Activated CD4-positive, alpha-beta T cell treated with anti-CD3 and anti-CD28 coated beads for 24 hours (primary cell): ENCODE measurements around the gene CHST4.
"Not testable (repeated sequence)": the region's sequence is repeated elsewhere in the genome, so short reads cannot be mapped to it uniquely, and the experiment has no call there.

Experiments
- DNase-seq, 2 donors: peaks; one replicate each; pipeline ENCODE4 v3.0.0-alpha.2; 2020; ENCODE audit warnings: low read depth in 2 of 2

The CHST4 gene

DNA sequence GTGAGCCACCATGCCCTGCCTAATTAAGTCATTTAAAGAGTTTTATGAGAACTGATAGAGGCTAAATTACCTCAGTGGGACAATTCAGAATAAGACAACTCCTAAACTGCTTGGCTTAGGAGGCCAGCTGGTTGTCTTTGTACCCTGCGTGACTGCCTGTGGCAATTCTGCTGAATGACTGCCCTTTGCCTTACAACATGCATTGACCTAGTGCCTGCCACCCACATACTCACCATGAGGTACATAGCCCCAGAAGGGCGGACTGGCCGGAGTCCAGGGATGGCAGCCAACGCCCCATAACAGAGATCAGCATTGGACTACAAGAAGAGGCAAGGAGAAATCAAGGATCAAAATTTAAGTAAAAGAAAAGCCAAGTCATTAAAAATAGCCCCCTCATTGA lies 43.4 kb downstream of the CHST4 start:
- no peak for DNase-seq

DNA sequence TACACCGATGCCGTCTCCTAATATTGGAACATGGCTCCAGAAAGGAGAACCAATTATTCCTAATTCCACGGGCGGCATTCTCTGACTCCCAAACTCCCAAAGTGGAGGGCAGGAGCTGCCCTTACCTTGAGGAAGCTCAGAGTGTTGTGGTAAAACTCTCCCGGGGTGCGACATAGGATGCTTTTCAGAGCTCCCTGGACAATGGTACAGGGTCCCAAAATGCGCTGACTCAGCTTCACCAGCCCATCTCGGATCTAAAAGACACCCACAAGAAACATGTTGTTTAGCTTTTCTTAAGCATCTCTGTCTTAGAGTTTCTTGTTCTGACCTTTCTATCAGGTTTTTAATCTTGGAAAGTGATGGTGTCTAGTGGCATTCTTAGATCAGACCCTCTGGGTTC lies 43.9 kb downstream of the CHST4 start:
- no peak for DNase-seq

DNA sequence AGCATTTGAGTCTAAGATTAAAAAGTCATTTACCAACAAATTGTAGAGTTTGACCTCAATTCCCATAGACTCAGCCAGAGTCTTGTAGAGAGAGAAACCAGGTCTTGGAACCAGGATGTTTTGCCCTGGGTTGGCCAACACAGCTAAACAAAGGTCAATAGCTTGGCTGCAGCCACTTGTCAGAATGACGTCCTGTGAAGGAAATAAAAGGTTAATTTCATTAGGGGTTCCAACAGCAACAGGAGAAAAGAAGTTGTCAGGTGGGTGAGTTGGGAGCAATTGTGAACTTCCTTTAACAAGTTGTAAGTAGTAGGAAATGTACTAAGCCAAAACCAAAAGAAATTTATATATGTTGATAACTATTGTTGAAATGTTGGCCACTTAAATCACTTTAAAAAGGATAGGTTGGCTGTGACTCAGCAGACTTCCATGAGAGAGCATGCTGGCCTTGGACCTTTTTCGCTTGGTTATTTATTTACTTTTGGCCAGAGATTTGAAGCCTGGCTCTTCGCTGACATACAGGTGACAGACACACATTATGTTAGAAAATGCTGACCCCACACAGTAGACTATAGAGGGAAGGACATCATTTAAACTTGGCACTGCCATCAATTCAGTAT lies 46.4 kb downstream of the CHST4 start:
- no peak for DNase-seq

DNA sequence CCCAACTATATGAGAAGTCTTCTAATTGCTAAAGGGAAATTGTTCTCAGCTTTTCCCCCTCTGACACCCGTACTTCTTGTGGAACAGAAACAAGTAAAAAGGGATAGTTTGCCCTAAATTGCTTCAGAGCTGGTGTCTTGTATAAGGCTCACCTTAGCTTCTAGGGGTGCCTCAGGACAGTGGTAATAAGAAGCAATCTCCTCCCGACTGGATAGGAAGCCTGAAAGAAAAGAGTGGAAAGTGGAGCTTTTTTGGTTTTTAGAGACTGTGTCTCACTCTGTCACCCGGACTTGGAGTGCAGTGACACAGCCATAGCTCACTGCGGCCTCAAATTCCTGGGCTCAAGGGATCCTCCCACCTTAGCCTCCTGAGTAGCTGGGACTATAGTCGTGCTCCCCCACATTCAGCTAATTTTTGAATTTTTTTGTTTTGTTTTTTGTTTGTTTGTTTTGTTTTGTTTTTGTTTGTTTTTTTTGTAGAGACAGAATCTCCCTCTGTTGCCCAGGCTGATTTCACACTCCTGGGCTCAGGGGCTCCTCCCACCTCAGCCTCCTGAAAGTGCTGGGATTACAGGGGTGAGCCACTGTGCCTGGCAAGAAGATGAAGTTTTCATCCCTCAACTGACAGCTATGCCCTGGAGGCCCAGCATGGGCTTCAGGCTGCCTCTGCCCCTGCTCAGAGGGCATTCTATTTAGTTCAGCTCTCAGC lies 47.3 kb downstream of the CHST4 start:
- DNase-seq, result no peak

DNA sequence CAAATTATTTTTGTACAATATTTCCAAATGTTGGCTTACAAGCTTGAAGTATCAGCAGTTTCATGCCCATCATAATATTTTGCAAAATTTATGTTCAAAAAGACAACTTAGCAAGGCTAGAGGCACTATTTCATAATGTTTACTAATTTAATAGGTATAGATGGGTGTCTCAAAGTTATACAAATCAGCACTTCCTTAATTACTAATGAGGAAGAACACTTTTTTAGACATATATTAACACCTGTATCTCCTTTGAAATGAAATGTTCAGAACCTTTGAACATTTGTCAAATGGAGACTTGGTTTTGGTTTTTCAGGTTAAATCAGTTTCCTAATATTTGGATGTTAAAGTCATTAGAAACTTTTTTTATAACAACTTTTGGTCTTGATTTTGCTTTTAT lies 48.5 kb downstream of the CHST4 start:
- no peak for DNase-seq

DNA sequence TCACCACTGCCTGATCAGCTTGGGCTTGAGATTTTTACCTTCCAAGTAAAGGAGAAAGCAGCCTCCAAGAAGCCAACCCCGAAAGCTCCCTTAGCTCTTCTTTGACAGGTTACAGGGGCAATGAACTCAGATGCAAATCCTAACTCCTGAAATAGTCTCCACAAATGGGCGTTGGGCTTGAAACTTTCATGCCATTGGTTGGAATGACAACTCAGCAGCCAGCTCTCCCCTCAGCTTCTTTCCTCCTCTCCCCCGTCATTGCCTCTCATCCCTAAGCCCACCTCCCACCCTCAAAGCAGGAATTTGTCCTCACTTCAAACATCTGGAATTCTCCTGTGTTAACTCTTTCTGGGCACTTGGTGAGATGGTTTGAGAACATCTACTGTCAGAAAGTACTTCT lies 50.7 kb downstream of the CHST4 start, which contains the start of gene TAT:
Gene TAT (minus strand): TSS at position 122 of the 400 bp plus-strand sequence. CDS start 677 bp downstream, outside the sequence.
- no peak for DNase-seq

DNA sequence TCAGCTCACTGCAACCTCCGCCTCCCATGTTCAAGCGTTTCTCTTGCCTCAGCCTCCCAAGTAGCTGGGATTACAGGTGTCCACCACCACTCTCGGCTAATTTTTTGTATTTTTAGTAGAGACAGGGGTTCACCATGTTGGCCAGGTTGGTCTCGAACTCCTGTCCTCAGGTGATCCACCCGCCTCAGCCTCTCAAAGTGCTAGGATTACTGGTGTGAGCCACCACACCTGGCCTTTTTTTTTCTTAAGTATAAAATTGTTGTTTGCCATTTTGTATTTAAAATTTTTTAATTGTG lies 56.3 kb downstream of the CHST4 start:
- DNase-seq, result not testable (repeated sequence)

DNA sequence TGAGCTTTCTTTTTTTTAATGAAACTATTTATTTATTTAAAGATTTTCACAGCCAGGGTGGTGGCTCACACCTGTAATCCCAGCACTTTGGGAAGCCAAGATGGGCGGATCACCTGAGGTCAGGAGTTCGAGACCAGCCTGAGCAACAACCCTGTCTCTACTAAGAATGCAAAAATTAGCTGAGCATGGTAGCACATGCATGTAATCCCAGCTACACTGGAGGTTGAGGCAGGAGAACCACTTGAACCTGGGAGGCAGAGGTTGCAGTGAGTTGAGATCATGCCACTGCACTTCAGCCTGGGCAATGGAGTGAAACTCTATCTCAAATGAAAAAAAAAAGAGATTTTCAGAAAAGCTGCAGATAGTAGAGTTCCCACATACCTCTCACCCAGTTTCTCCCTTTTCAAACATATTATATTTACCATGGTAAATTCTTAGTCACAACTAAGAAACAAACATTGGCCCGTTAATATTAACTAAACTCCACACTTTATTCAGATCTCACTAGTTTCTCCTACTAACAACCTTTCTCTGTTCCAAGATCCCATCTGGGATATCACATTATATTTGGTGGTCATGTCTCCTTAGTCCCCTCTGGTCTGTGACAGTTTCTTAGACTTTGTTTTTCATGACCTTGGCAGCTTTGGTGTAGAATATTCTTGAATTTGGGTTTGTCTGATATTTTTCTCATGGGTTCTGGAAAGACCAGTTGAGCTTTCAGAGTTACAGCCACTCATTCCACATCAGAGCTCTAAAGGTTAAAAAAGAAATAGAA lies 58.5 kb downstream of the CHST4 start:
- DNase-seq, result no peak

DNA sequence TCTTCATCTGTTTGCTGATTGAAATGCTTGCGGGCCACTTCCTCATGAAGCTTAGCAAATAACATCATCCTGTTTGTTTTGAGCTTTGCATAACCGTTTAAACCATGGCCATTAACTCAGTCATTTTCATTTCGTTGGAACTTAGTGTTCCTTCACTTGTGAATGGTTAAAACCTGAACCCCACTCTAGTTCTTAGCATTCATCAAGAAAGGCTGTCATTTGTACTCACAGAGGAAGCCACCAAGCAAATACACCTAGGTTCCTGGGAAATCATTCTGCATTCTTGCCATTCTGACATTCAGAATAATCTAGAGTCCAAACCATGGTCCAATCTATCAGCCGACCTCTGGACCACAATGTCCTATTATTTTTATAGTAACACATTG lies 59.1 kb downstream of the CHST4 start:
- no peak for DNase-seq
